Stomach (tissue), 9 donors: Measurements from ENCODE around the gene STRN3. TPM values are rescaled to one million over a fixed set of nuclear protein-coding genes. Genes with fewer than 3 reads are reported as not detected.

Experiments used
- DNase-seq, 2 donors: peaks; one replicate each; pipeline versions ENCODE4 v3.0.0 to v3.0.0-alpha.2; 2013 to 2019
- H3K27ac ChIP-seq, 5 donors: fragments of 200-600 bp in 4 of 5; sonication (generic) in 4 of 5; one replicate each; pipeline ENCODE4 v1.5.1; 2013 to 2019; ENCODE audit warnings: mild to moderate bottlenecking in 1 of 5, moderate library complexity in 1 of 5
- H3K27me3 ChIP-seq, 3 donors: fragments of 200-600 bp; sonication (generic); one replicate each; pipeline ENCODE4 v1.5.1; 2017 to 2019; ENCODE audit warnings: mixed run types in 1 of 3
- H3K36me3 ChIP-seq, 4 donors: fragments of 200-600 bp; sonication (generic); 1 replicate in 3 of 4; 2 replicates in 1 of 4; pipeline ENCODE4 v1.5.1; 2016 to 2019
- H3K4me1 ChIP-seq, 4 donors: fragments of 200-600 bp; sonication (generic); one replicate each; pipeline ENCODE4 v1.5.1; 2016 to 2019
- H3K4me3 ChIP-seq, 4 donors: fragments of 200-600 bp; sonication (generic) in 3 of 4; one replicate each; pipeline ENCODE4 v1.5.1; 2016 to 2019; ENCODE audit warnings: mild to moderate bottlenecking in 1 of 4
- H3K9me3 ChIP-seq, 4 donors: fragments of 200-600 bp; sonication (generic); one replicate each; pipeline ENCODE4 v1.5.1; 2016 to 2019
- EP300 ChIP-seq: sonication (generic); formaldehyde crosslinking; IDR thresholded peaks from one replicate; pipeline ENCODE4 v1.6.1; 2017; ENCODE audit warnings: antibody characterized with exemption
- POLR2A ChIP-seq, 4 donors: fragments of 450-650 bp; IDR thresholded peaks; one replicate each; pipeline ENCODE4 v1.6.1; 2016; ENCODE audit warnings: antibody characterized with exemption in 4 of 4, control low read depth in 2 of 4, mild to moderate bottlenecking in 1 of 4, moderate library complexity in 1 of 4
- POLR2AphosphoS5 ChIP-seq, 3 donors: sonication (generic); formaldehyde crosslinking; IDR thresholded peaks; one replicate each; pipeline ENCODE4 v1.6.1; 2016; ENCODE audit warnings: antibody characterized with exemption in 3 of 3
- WGBS, 5 donors: extraction: QIAGEN DNeasy Blood & Tissue Kit in 3 of 5; methylation state at CpG; one replicate each; pipeline versions ENCODE4 v1.1.5 to v1.1.7; 2013 to 2018; 5-methylcytosine and 5-hydroxymethylcytosine counted together
- intact Hi-C: fragments of 100-400 bp; cut with DNase I; formaldehyde crosslinking; loops from one replicate; pipeline ENCODE4 v1.15.1; 2023; ENCODE audit warnings: low total_unique reads
- polyA plus RNA-seq, 3 donors: library from polyadenylated mRNA; stranded (reverse); fragments of 200-250 nt; gene quantifications; one replicate each; pipeline ENCODE4 v1.2.3, GENCODE V29; 2013
- total RNA-seq, 5 donors: library from RNA; depleted of rRNA; stranded (reverse); fragments of >200 nt; gene quantifications; one replicate each; pipeline versions ENCODE4 v1.1.0 to v1.2.3, GENCODE V29; 2014 to 2016
- TF ChIP-seq, protein P1 (sequence below), 7 experiments: fragments of 450-650 bp in 4 of 7; fragments of 200-600 bp in 3 of 7; sonication (generic) in 3 of 7; IDR thresholded peaks; one replicate each; pipeline ENCODE4 v1.5.1; 2016 to 2019; ENCODE audit warnings: antibody characterized with exemption in 7 of 7, control low read depth in 2 of 7, mild to moderate bottlenecking in 1 of 7
- donor health status: healthy with polysubstance abuse.
- donor health status: Bipolar disorder and iron deficiency.
- donor health status: healthy.

The STRN3 gene
- total and polyA plus RNA-seq, 8 donors = 8.1 to 91.8 (median 24.6) TPM

DNA sequence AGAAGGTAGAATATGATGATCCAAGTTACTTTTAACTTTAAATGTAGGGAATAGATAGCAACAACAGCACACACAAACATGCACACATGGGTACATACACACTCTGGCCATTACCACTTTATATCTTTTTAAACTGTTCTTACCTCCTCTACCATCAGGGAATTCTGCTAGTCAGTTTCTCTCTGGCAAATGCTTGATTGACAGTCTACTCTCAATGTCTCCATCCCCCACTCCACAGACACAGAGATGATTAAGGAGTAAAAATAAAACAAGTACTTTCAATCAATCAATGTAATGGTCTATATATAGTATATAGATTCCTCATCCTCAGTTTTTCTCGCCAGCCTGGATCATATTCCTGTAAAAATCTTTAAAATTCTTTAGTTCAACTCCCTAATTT lies 16.1 kb upstream of the STRN3 start:
- DNase-seq = no peak

DNA sequence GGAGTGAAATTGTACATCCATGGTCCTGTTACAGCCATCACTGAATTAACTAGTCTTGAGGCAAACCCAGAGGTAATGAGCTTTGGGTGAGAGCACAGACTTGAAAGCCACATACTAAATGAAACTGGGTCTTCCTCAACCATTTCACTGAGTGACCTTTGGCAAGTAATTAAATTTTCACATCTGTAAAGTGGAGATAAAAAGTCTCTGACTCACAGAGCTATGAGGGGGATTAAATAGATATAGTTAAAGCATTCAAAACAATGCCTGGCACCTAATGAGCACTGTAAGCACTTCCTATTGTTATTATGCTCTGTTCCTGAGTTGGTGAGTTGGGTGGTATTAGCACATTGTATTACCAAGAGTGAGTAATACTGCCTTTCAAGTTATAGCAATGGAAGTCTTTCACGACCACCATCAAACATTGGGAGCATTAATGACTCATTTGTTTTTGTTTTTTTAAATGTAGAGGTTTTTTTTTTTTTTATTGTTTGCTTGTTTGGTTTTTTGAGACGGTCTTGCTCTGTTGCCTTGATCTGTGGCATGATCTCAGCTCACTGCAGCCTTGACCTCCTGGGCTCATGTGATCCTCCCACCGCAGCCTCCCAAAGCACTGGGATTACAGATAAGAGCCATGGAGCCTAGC lies 12.5 kb upstream of the STRN3 start:
- TF ChIP-seq, protein P1, sequence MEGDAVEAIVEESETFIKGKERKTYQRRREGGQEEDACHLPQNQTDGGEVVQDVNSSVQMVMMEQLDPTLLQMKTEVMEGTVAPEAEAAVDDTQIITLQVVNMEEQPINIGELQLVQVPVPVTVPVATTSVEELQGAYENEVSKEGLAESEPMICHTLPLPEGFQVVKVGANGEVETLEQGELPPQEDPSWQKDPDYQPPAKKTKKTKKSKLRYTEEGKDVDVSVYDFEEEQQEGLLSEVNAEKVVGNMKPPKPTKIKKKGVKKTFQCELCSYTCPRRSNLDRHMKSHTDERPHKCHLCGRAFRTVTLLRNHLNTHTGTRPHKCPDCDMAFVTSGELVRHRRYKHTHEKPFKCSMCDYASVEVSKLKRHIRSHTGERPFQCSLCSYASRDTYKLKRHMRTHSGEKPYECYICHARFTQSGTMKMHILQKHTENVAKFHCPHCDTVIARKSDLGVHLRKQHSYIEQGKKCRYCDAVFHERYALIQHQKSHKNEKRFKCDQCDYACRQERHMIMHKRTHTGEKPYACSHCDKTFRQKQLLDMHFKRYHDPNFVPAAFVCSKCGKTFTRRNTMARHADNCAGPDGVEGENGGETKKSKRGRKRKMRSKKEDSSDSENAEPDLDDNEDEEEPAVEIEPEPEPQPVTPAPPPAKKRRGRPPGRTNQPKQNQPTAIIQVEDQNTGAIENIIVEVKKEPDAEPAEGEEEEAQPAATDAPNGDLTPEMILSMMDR (IDR thresholded peaks at IDR 0.05) = no peak
- TF ChIP-seq POLR2A (IDR thresholded peaks at IDR 0.05) (no peak), POLR2AphosphoS5 (IDR thresholded peaks at IDR 0.05) (no peak), EP300 (no peak)
- H3K27me3 ChIP-seq = no peaks in the 10 kb centered on the region
- no peak for DNase-seq
- 48 to 73% (median 64%) methylated on average over 2 to 3 of the region's 3 CpGs for WGBS, 5 donors
- intact Hi-C loops = no loop called here
- H3K27ac ChIP-seq = no peak overlapping the region
- H3K36me3 ChIP-seq = peaks cover 0 to 11% (median 6%) of the 10 kb centered on the region in 4 donors
- peaks cover 0 to 6% (median 2%) of the 10 kb centered on the region in 4 donors for H3K4me1 ChIP-seq
- H3K4me3 ChIP-seq = no peak overlapping the region
- H3K9me3 ChIP-seq = no peaks in the 10 kb centered on the region

More for the DNA sequence above, 16.1 kb upstream of the STRN3 start:
- intact Hi-C loops = no loop called here
- no peak overlapping the region for H3K4me3 ChIP-seq
- H3K4me1 ChIP-seq = no peaks in the 10 kb centered on the region
- 84 to 94% (median 91%) methylated on average over 1 of the region's 1 CpG for WGBS, 5 donors
- no peaks in the 10 kb centered on the region for H3K9me3 ChIP-seq
- no peaks in the 10 kb centered on the region for H3K27me3 ChIP-seq
- peaks cover 0 to 3% (median 0%) of the 10 kb centered on the region in 4 donors for H3K36me3 ChIP-seq
- H3K27ac ChIP-seq = no peak overlapping the region
- TF ChIP-seq POLR2A (IDR thresholded peaks at IDR 0.05) (no peak), POLR2AphosphoS5 (IDR thresholded peaks at IDR 0.05) (no peak), EP300 (no peak)
- TF ChIP-seq, protein P1 (IDR thresholded peaks at IDR 0.05) = no peak

DNA sequence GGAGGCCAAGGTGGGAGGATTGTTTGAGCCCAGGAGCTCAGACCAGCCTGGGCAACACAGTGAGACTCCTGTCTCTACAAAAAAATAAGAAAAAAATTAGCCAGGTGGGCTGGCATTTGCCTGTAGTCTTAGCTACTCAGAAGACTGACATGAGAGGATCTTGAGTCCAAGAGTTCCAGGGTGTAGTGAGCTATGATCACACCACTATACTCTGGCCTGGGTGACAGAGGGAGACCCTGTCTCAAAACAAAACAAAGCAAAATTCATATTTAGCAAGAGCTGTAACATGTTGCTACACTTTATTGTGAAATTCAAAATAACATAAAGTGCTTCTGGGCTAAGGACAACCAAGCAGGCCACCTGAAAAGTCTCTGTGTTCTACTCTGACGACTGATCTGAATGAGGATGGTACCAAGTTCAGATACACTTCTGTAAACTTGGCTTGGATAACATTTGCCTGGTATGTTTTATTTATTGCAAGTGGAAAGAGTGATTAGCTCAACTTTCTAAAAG lies 11.6 kb upstream of the STRN3 start:
- Histone ChIP-seq H3K36me3 (peaks cover 0 to 11% (median 6%) of the 10 kb centered on the region in 4 donors), H3K9me3 (no peaks in the 10 kb centered on the region), H3K4me3 (no peak overlapping the region), H3K4me1 (peaks cover 0 to 15% (median 10%) of the 10 kb centered on the region in 4 donors), H3K27me3 (no peaks in the 10 kb centered on the region), H3K27ac (no peak overlapping the region)
- intact Hi-C loops = no loop called here
- DNase-seq = no peak
- 75 to 88% (median 80%) methylated on average over 1 of the region's 1 CpG for WGBS, 5 donors
- TF ChIP-seq, protein P1 (IDR thresholded peaks at IDR 0.05) = no peak

- intact Hi-C loops = no loop called here
- Histone ChIP-seq H3K27me3 (no peaks in the 10 kb centered on the region), H3K4me3 (no peak overlapping the region), H3K27ac (no peak overlapping the region), H3K9me3 (no peaks in the 10 kb centered on the region), H3K4me1 (peaks cover 0 to 24% (median 11%) of the 10 kb centered on the region in 4 donors), H3K36me3 (peaks cover 0 to 11% (median 6%) of the 10 kb centered on the region in 4 donors)
- 89 to 99% (median 98%) methylated on average over 4 of the region's 4 CpGs for WGBS, 5 donors
- DNase-seq = no peak
- TF ChIP-seq POLR2AphosphoS5 (IDR thresholded peaks at IDR 0.05) (no peak), POLR2A (IDR thresholded peaks at IDR 0.05) (no peak), EP300 (no peak)
- TF ChIP-seq, protein P1 (IDR thresholded peaks at IDR 0.05) = no peak
Observed at GRCh38 chr14:31036552-31036951, 10.4 kb upstream of the STRN3 start.
